Vagina (tissue), 2 donors: ENCODE measurements around the gene NAMPT. TPM values are rescaled to one million over a fixed set of nuclear protein-coding genes. Genes with fewer than 3 reads are reported as not detected.

Experiments
- DNase-seq, 2 donors: peaks; one replicate each; pipeline ENCODE4 v3.0.0-alpha.2; 2017; ENCODE audit errors: extremely low spot score in 2 of 2
- H3K27ac ChIP-seq: fragments of 200-600 bp; sonication (generic); one replicate; pipeline ENCODE4 v1.5.1; 2019
- H3K27me3 ChIP-seq: fragments of 200-600 bp; sonication (generic); one replicate; pipeline ENCODE4 v1.5.1; 2019
- H3K36me3 ChIP-seq, 2 donors: fragments of 200-600 bp; sonication (generic); one replicate each; pipeline ENCODE4 v1.5.1; 2017 to 2019
- H3K4me1 ChIP-seq: fragments of 200-600 bp; sonication (generic); one replicate; pipeline ENCODE4 v1.5.1; 2019
- H3K4me3 ChIP-seq, 2 donors: fragments of 200-600 bp; sonication (generic); 1 replicate in 1 of 2; 2 replicates in 1 of 2; pipeline ENCODE4 v1.5.1; 2016 to 2019
- H3K9me3 ChIP-seq: fragments of 200-600 bp; sonication (generic); one replicate; pipeline ENCODE4 v1.5.1; 2019
- CTCF ChIP-seq, 3 experiments: fragments of 450-650 bp in 2 of 3; fragments of 200-600 bp in 1 of 3; sonication (generic) in 1 of 3; IDR thresholded peaks; one replicate each; pipeline ENCODE4 v1.5.1; 2017 to 2019; ENCODE audit warnings: antibody characterized with exemption in 3 of 3, mild to moderate bottlenecking in 2 of 3, moderate library complexity in 2 of 3
- POLR2A ChIP-seq, 2 donors: fragments of 450-650 bp; IDR thresholded peaks; one replicate each; pipeline ENCODE4 v1.6.1; 2017; ENCODE audit warnings: antibody characterized with exemption in 2 of 2, mild to moderate bottlenecking in 2 of 2, moderate library complexity in 2 of 2
- POLR2AphosphoS5 ChIP-seq, 2 donors: sonication (generic); formaldehyde crosslinking; IDR thresholded peaks; one replicate each; pipeline ENCODE4 v1.9.0; 2017; ENCODE audit warnings: antibody characterized with exemption in 2 of 2, mild to moderate bottlenecking in 2 of 2, low read depth in 1 of 2; ENCODE audit not compliant: insufficient read depth in 1 of 2
- intact Hi-C: fragments of 100-400 bp; cut with DNase I; formaldehyde crosslinking; loops from one replicate; pipeline ENCODE4 v1.15.1; 2023
- total RNA-seq: library from RNA; depleted of rRNA; stranded (reverse); fragments of >200 nt; gene quantifications from one replicate; pipeline ENCODE4 v1.2.3, GENCODE V29; 2016

NAMPT gene
- total RNA-seq, 1 donor from 2014 or later = 400 TPM

GRCh38 chr7:106260136-106260561, 24.6 kb downstream of the NAMPT start:
- Histone ChIP-seq H3K27me3 (no peaks in the 10 kb centered on the region), H3K4me1 (no peaks in the 10 kb centered on the region), H3K27ac (no peak overlapping the region), H3K4me3 (no peak overlapping the region), H3K9me3 (no peaks in the 10 kb centered on the region), H3K36me3 (peaks cover 0 to 50% of the 10 kb centered on the region in 2 donors)
- TF ChIP-seq CTCF (IDR thresholded peaks at IDR 0.05) = no peak
- no peak for TF ChIP-seq POLR2A (IDR thresholded peaks at IDR 0.05)
- no peak for TF ChIP-seq POLR2AphosphoS5 (IDR thresholded peaks at IDR 0.05; ENCODE audit: insufficient read depth in 1 of 2, low read depth in 1 of 2)
- intact Hi-C loops = no loop called here
- DNase-seq = no peak

GRCh38 chr7:106258789-106259188, 26.0 kb downstream of the NAMPT start:
- H3K27ac ChIP-seq = no peak overlapping the region
- H3K4me3 ChIP-seq = no peak overlapping the region
- H3K27me3 ChIP-seq = no peaks in the 10 kb centered on the region
- no peak for DNase-seq
- no peaks in the 10 kb centered on the region for H3K4me1 ChIP-seq
- H3K9me3 ChIP-seq = no peaks in the 10 kb centered on the region
- H3K36me3 ChIP-seq = peaks cover 0 to 55% of the 10 kb centered on the region in 2 donors
- TF ChIP-seq CTCF (IDR thresholded peaks at IDR 0.05) (no peak), POLR2A (IDR thresholded peaks at IDR 0.05) (no peak), POLR2AphosphoS5 (IDR thresholded peaks at IDR 0.05; ENCODE audit: insufficient read depth in 1 of 2, low read depth in 1 of 2) (no peak)
- intact Hi-C loops = no loop called here

- intact Hi-C loops = no loop called here
- no peaks in the 10 kb centered on the region for H3K4me1 ChIP-seq
- no peak overlapping the region for H3K27ac ChIP-seq
- TF ChIP-seq CTCF (IDR thresholded peaks at IDR 0.05) = no peak
- no peak for DNase-seq
- peaks cover 0 to 55% of the 10 kb centered on the region in 2 donors for H3K36me3 ChIP-seq
- H3K4me3 ChIP-seq = no peak overlapping the region
- H3K27me3 ChIP-seq = no peaks in the 10 kb centered on the region
- no peaks in the 10 kb centered on the region for H3K9me3 ChIP-seq
Observed at GRCh38 chr7:106257752-106258151, 27.0 kb downstream of the NAMPT start.

GRCh38 chr7:106256144-106256543, 28.6 kb downstream of the NAMPT start:
- H3K4me3 ChIP-seq = no peak overlapping the region
- H3K4me1 ChIP-seq = no peaks in the 10 kb centered on the region
- H3K27me3 ChIP-seq = no peaks in the 10 kb centered on the region
- DNase-seq = no peak
- TF ChIP-seq POLR2A (IDR thresholded peaks at IDR 0.05) = no peak
- TF ChIP-seq POLR2AphosphoS5 (IDR thresholded peaks at IDR 0.05; ENCODE audit: insufficient read depth in 1 of 2, low read depth in 1 of 2) = no peak
- no peak for TF ChIP-seq CTCF (IDR thresholded peaks at IDR 0.05)
- intact Hi-C loops = no loop called here
- H3K27ac ChIP-seq = no peak overlapping the region
- no peaks in the 10 kb centered on the region for H3K9me3 ChIP-seq
- peaks cover 0 to 69% of the 10 kb centered on the region in 2 donors for H3K36me3 ChIP-seq

GRCh38 chr7:106255246-106255645, 29.5 kb downstream of the NAMPT start:
- no peak overlapping the region for H3K27ac ChIP-seq
- H3K36me3 ChIP-seq = peaks cover 0 to 63% of the 10 kb centered on the region in 2 donors
- H3K4me1 ChIP-seq = no peaks in the 10 kb centered on the region
- intact Hi-C loops = no loop called here
- H3K9me3 ChIP-seq = no peaks in the 10 kb centered on the region
- H3K4me3 ChIP-seq = no peak overlapping the region
- no peaks in the 10 kb centered on the region for H3K27me3 ChIP-seq
- DNase-seq = no peak
- TF ChIP-seq POLR2AphosphoS5 (IDR thresholded peaks at IDR 0.05; ENCODE audit: insufficient read depth in 1 of 2, low read depth in 1 of 2) = no peak
- no peak for TF ChIP-seq CTCF (IDR thresholded peaks at IDR 0.05)
- no peak for TF ChIP-seq POLR2A (IDR thresholded peaks at IDR 0.05)
